SU-DHL-6 (cell line): ENCODE data around the gene HNRNPM.

ENCODE experiments used
- EZH2phosphoT487 ChIP-seq: fragments of 200-600 bp; sonication (generic), shearing (Covaris generic); conservative IDR thresholded peaks from 2 replicates; pipeline ENCODE4 v1.6.1; 2018; ENCODE audit warnings: mild to moderate bottlenecking, antibody characterized with exemption, low read length, moderate library complexity, mixed read lengths
- TF ChIP-seq, protein P1 (sequence below): fragments of 200-600 bp; sonication (generic); IDR thresholded peaks from one replicate; pipeline ENCODE4 v1.5.1; 2017; ENCODE audit warnings: antibody characterized with exemption, mild to moderate bottlenecking, low read length, moderate library complexity; ENCODE audit not compliant: insufficient read depth, poor library complexity, severe bottlenecking

DNA sequence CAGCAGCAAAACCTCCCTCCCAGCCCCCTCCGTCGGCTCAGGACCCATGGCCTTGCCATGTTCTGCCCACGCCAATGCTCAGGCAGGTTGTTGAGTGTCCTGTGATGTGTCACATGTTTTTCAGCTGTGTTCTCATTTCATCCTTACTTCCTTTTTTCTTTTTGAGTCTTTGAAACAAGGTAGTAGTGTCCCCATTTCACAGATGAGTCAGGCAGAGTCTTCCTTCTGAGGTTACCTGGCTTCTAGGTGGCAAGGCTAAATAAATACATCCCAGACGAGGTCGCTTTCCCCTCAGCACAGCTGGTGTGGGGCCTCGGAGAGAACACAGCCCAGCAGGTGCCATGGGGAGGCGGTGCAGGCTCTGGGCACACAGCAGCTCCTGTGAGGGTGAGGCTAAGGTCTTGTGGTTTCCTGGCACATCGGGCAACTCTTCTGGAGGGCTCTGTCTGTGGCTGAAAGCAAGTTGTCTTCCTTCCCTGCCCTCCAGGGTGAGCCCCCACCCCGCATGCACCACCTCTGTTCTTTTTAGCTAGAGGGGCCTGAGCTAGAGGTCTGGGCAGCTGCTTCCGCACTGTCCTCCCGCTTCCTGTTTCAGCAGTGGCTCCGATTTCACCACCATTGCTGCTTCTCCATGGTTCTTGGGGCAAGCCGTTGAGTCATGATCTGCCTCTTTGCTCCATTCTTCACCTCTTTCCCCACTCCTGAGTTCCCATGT, 42.5 kb downstream of the HNRNPM start:
- TF ChIP-seq, protein P1, sequence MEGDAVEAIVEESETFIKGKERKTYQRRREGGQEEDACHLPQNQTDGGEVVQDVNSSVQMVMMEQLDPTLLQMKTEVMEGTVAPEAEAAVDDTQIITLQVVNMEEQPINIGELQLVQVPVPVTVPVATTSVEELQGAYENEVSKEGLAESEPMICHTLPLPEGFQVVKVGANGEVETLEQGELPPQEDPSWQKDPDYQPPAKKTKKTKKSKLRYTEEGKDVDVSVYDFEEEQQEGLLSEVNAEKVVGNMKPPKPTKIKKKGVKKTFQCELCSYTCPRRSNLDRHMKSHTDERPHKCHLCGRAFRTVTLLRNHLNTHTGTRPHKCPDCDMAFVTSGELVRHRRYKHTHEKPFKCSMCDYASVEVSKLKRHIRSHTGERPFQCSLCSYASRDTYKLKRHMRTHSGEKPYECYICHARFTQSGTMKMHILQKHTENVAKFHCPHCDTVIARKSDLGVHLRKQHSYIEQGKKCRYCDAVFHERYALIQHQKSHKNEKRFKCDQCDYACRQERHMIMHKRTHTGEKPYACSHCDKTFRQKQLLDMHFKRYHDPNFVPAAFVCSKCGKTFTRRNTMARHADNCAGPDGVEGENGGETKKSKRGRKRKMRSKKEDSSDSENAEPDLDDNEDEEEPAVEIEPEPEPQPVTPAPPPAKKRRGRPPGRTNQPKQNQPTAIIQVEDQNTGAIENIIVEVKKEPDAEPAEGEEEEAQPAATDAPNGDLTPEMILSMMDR = no peak
- no peak for TF ChIP-seq EZH2phosphoT487
